ENCODE data around the gene GPR35. TPM values are rescaled to one million over a fixed set of nuclear protein-coding genes. Genes with fewer than 3 reads are reported as not detected.
A peak's percentile ranks its signal among the peaks of the same experiment; 100 is the strongest.

The GPR35 gene
- total and polyA plus RNA-seq, 2 of the 13 experiments (the other 11 are each of a cell fraction or from before 2014, with no cell fraction given), result 27.1 to 44.2 TPM

GRCh38 chr2:240626531-240627300 lies 1.4 kb downstream of the GPR35 start (continued):
- TF ChIP-seq NKX3-1 (CRISPR knock-in tag; IDR thresholded peaks at IDR 0.05) (peak; percentile 41; the same call in 1 of the 2 replicates), KLF16 (CRISPR knock-in tag; IDR thresholded peaks at IDR 0.05) (peak in 1 of 2 experiments; percentile 74; a peak in 2 of 4 replicates), ZHX2 (IDR thresholded peaks at IDR 0.05; ENCODE audit: low read depth) (peak; percentile 27; the same call in 1 of the 2 replicates), ZHX2 (CRISPR knock-in tag; IDR thresholded peaks at IDR 0.05; ENCODE audit: borderline replicate concordance) (no peak), PCBP2 (optimal IDR thresholded peaks at IDR 0.05; ENCODE audit: low read depth, low read length, poor library complexity, severe bottlenecking) (no peak), ZBTB7B (CRISPR knock-in tag; IDR thresholded peaks at IDR 0.05) (peak; percentile 89), NFYC (CRISPR knock-in tag; IDR thresholded peaks at IDR 0.05) (peak; percentile 50), MAX (IDR thresholded peaks at IDR 0.05) (peak; percentile 97), LCORL (IDR thresholded peaks at IDR 0.05) (no peak), LCORL (CRISPR knock-in tag; IDR thresholded peaks at IDR 0.05) (peak; percentile 96), ZNF891 (CRISPR knock-in tag; IDR thresholded peaks at IDR 0.05) (peak; percentile 92; the same call in 1 of the 2 replicates), DRAP1 (CRISPR knock-in tag; IDR thresholded peaks at IDR 0.05) (peak; percentile 63; the same call in 1 of the 2 replicates), MZF1 (CRISPR knock-in tag; IDR thresholded peaks at IDR 0.05; ENCODE audit: borderline replicate concordance) (no peak), PHF21A (CRISPR knock-in tag; IDR thresholded peaks at IDR 0.05) (peak; percentile 95), ELF4 (CRISPR knock-in tag; IDR thresholded peaks at IDR 0.05; ENCODE audit: borderline replicate concordance) (0 out of 2 replicates have a peak, but pooled peaks have one; percentile 32), TEAD2 (CRISPR knock-in tag; IDR thresholded peaks at IDR 0.05) (peak; percentile 71; the same call in 1 of the 2 replicates), ATM (IDR thresholded peaks at IDR 0.05; ENCODE audit: borderline replicate concordance) (no peak), RFXAP (CRISPR knock-in tag; IDR thresholded peaks at IDR 0.05; ENCODE audit: borderline replicate concordance) (no peak; the same call in 1 of the 2 replicates), ZNF557 (CRISPR knock-in tag; IDR thresholded peaks at IDR 0.05) (0 out of 2 replicates have a peak, but pooled peaks have one; percentile 62)
- TF ChIP-seq, protein P1, sequence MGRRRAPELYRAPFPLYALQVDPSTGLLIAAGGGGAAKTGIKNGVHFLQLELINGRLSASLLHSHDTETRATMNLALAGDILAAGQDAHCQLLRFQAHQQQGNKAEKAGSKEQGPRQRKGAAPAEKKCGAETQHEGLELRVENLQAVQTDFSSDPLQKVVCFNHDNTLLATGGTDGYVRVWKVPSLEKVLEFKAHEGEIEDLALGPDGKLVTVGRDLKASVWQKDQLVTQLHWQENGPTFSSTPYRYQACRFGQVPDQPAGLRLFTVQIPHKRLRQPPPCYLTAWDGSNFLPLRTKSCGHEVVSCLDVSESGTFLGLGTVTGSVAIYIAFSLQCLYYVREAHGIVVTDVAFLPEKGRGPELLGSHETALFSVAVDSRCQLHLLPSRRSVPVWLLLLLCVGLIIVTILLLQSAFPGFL (CRISPR knock-in tag; IDR thresholded peaks at IDR 0.05), result no peak
- TF ChIP-seq, protein P2, sequence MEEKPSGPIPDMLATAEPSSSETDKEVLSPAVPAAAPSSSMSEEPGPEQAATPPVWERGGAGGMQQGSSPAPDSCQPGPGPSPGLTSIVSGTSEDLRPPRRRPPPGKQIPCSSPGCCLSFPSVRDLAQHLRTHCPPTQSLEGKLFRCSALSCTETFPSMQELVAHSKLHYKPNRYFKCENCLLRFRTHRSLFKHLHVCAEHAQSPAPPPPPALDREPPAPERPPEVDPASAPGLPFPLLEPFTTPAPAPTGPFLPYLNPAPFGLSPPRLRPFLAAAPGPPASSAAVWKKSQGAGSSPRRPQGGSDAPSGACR (CRISPR knock-in tag; IDR thresholded peaks at IDR 0.05), result peak; percentile 81; the same call in 1 of the 2 replicates
